Measurements from ENCODE around the gene FAM219A.

DNA sequence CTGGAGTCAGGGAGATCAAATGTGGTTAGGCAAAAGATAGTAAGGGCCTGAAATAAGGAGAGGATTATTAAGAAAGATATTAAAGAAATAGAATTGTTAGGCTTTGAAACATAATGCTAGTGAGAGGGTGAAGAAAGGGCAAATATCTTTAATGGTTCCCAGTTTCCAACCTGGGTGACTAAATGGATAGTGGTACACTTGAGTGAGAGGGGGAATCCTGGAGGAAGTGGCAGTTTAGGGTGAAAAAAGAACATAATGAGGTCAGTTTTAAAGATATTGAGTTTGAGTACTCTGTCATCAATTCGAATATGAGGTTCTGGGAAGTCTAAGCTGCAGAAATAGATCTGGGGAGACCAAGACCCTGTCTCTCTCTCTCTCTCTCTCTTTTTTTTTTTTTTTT, 19.2 kb upstream of the FAM219A start:
- TF ChIP-seq, protein P1, sequence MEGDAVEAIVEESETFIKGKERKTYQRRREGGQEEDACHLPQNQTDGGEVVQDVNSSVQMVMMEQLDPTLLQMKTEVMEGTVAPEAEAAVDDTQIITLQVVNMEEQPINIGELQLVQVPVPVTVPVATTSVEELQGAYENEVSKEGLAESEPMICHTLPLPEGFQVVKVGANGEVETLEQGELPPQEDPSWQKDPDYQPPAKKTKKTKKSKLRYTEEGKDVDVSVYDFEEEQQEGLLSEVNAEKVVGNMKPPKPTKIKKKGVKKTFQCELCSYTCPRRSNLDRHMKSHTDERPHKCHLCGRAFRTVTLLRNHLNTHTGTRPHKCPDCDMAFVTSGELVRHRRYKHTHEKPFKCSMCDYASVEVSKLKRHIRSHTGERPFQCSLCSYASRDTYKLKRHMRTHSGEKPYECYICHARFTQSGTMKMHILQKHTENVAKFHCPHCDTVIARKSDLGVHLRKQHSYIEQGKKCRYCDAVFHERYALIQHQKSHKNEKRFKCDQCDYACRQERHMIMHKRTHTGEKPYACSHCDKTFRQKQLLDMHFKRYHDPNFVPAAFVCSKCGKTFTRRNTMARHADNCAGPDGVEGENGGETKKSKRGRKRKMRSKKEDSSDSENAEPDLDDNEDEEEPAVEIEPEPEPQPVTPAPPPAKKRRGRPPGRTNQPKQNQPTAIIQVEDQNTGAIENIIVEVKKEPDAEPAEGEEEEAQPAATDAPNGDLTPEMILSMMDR (conservative IDR thresholded peaks at IDR 0.05 in 1 of 2, IDR thresholded peaks at IDR 0.05 in 1 of 2; ENCODE audit: low read depth in 1 of 2, low read length in 2 of 2): no peak
- no peak for TF ChIP-seq EZH2 (IDR thresholded peaks at IDR 0.05; ENCODE audit: low read length, missing control alignments)

Data from fibroblast of lung (primary cell).